SIG-M5 (cell line): ENCODE data around the gene IRF8.
"Not testable (repeated sequence)": the region's sequence is repeated elsewhere in the genome, so short reads cannot be mapped to it uniquely, and the experiment has no call there.

ENCODE experiments used
- DNase-seq: peaks from one replicate; lab custom pipeline; 2025; lab: John Stamatoyannopoulos, UW

Gene IRF8

GRCh38 chr16:85898521-85899442 lies at the start of gene IRF8:
Gene IRF8, plus strand, starts transcription at chr16:85899162. Its CDS starts 3,854 bp downstream, at chr16:85903016.
- DNase-seq, result no peak

- DNase-seq, result no peak
Observed at GRCh38 chr16:85849388-85849787, 49.6 kb upstream of the IRF8 start.

GRCh38 chr16:85850344-85850880 lies 48.5 kb upstream of the IRF8 start:
- no peak for DNase-seq

- no peak for DNase-seq
Observed at GRCh38 chr16:85851034-85851785, 47.8 kb upstream of the IRF8 start.

- DNase-seq, result peak; percentile 82
Observed at GRCh38 chr16:85853547-85854545, 45.1 kb upstream of the IRF8 start.

GRCh38 chr16:85854935-85855334 lies 44.0 kb upstream of the IRF8 start:
- DNase-seq, result no peak

GRCh38 chr16:85856079-85856478 lies 42.9 kb upstream of the IRF8 start:
- DNase-seq, result no peak

- DNase-seq, result no peak
Observed at GRCh38 chr16:85856585-85856984, 42.4 kb upstream of the IRF8 start.

GRCh38 chr16:85857406-85857805 lies 41.6 kb upstream of the IRF8 start:
- DNase-seq, result no peak

- not testable (repeated sequence) for DNase-seq
Observed at GRCh38 chr16:85858571-85858970, 40.4 kb upstream of the IRF8 start.

- no peak for DNase-seq
Observed at GRCh38 chr16:85858984-85859817, 39.8 kb upstream of the IRF8 start.

GRCh38 chr16:85859818-85860125 lies 39.2 kb upstream of the IRF8 start:
- no peak for DNase-seq

- DNase-seq, result no peak
Observed at GRCh38 chr16:85860413-85861094, 38.4 kb upstream of the IRF8 start.

- no peak for DNase-seq
Observed at GRCh38 chr16:85861095-85861825, 37.7 kb upstream of the IRF8 start.

GRCh38 chr16:85862476-85863383 lies 36.2 kb upstream of the IRF8 start:
- DNase-seq, result no peak

- DNase-seq, result no peak
Observed at GRCh38 chr16:85863384-85863774, 35.6 kb upstream of the IRF8 start.

GRCh38 chr16:85864965-85865364 lies 34.0 kb upstream of the IRF8 start:
- DNase-seq, result no peak

- no peak for DNase-seq
Observed at GRCh38 chr16:85867189-85867588, 31.8 kb upstream of the IRF8 start.
